ENCODE data around the gene ZNF287.

Gene ZNF287

DNA sequence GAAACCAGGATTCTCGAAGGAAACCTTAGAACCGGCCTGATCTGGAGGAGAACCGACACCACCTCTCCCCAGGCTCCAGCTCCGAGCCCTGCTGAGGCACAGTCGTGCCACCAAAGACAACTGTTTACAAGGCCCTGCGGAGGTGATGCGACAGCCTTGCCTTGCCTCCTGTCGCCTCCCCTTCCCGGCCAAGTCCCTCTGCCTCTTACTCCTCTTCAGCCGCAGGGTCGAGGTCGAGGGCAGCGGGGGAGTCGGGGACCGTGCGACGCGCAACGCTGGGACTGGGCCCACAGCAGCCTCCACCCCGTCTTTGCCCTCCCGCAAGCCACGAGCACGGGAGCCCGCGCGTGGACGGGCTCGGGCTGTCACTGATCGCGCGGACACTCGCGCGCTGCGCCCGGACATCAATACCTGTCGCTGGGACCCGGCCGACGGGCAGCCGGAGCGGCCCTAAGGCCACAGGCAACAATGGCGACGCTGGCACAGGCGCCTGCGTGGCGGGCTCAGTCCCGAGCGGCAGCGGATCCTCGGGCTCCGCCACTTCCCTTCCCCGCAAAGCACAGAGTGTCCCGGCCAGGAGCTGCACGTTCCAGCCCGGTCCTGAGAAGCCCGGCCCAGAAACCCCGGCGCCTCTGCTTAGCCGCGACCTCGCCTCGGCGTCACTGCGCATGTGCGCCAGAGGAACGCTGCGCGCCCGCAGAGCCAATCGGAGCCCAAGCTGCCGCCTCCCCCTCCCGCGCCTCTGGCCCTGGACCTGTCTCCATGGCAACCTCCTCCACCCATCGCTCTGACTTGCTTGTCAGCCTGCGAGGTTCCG is at the start of gene ZNF287:
ZNF287 (minus strand) TSS at position 664 of the 817 bp plus-strand sequence. CDS start 1,473 bp downstream, outside the sequence.
- peaks cover under 1% of the 10 kb centered on the region; the same call in 1 of the 2 replicates for H3K36me3 ChIP-seq (ENCODE audit: insufficient read depth, low read length)
- TF ChIP-seq POLR2AphosphoS5 (IDR thresholded peaks at IDR 0.05; ENCODE audit: borderline replicate concordance, low read depth, low read length) (peak; percentile 48; the same call in 1 of the 2 replicates), FOXP2 (optimal IDR thresholded peaks at IDR 0.05; ENCODE audit: control extremely low read depth, extremely low read length, insufficient read depth) (no peak)
- no peak within 1 kb of the TSS for H3K27ac ChIP-seq
- peak within 1 kb of the TSS; percentile 13 for H3K9ac ChIP-seq (ENCODE audit: insufficient read length)
- peak within 1 kb of the TSS; percentile 87 for H3K4me3 ChIP-seq
- H3K9me3 ChIP-seq (ENCODE audit: low read depth, low read length): no peaks in the 10 kb centered on the region
- DNase-seq (ENCODE audit: low read depth, low spot score): no peak

DNA sequence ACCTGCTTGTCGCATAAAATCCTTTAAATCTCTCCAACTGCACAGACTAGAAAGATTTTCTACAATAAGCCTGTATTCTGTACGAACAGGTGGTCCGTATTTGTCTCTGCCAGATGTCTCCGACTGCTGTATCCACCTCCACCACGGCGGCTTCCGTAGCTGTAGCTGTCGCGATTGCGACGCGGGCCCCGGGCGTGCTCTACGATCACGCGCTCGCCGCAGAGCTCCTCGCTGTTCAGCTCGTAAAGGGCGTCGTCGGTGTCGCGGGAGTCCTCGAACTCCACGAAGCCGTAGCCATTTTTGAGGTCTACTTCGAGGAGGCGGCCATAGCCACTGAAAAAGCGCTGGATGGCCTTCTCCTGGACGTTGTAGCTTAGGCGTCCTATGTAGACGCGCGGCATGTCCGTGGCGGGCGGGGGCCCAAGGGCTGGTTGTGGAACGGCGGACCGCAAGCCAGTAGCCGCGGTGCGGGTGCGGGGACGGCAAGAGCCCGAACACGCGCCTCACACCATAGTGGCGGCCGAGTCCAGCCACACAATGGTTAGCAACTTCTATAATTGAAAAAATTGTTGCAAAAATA is 48.6 kb upstream of the ZNF287 start:
- no peak overlapping the region for H3K9ac ChIP-seq (ENCODE audit: insufficient read length)
- TF ChIP-seq EZH2 (IDR thresholded peaks at IDR 0.05) (no peak), FOXP2 (optimal IDR thresholded peaks at IDR 0.05; ENCODE audit: control extremely low read depth, extremely low read length, insufficient read depth) (no peak), POLR2AphosphoS5 (IDR thresholded peaks at IDR 0.05; ENCODE audit: borderline replicate concordance, low read depth, low read length) (no peak)
- peaks cover 3% of the 10 kb centered on the region; the same call in 1 of the 2 replicates for H3K9me3 ChIP-seq (ENCODE audit: low read depth, low read length)
- H3K4me3 ChIP-seq: no peak overlapping the region
- H3K36me3 ChIP-seq (ENCODE audit: insufficient read depth, low read length): no peaks in the 10 kb centered on the region
- H3K27ac ChIP-seq: no peak overlapping the region
- no peak for DNase-seq (ENCODE audit: low read depth, low spot score)

DNA sequence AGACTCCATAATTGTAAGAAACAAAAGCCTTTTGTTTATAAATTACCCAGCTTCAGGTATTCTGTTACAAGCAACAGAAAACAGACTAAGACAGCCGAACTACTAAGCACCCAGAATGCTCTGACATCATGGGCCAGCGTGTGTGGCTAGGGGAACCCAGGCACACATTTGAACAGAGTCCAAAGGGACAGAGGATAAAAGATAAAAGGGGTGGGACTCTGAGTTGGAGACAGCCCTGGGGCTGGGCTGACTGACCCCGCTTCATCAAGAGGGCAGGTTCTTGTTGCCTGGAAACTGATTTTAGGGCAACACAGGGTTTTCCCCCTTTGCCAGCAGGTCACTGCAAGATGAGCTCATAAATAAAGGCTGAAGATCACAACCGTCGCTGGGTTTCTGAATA is 30.5 kb upstream of the ZNF287 start:
- Histone ChIP-seq H3K9me3 (ENCODE audit: low read depth, low read length) (no peaks in the 10 kb centered on the region), H3K4me3 (no peak overlapping the region), H3K36me3 (ENCODE audit: insufficient read depth, low read length) (no peaks in the 10 kb centered on the region), H3K27ac (no peak overlapping the region), H3K9ac (ENCODE audit: insufficient read length) (no peak overlapping the region)
- TF ChIP-seq FOXP2 (optimal IDR thresholded peaks at IDR 0.05; ENCODE audit: control extremely low read depth, extremely low read length, insufficient read depth): no peak
- TF ChIP-seq EZH2 (IDR thresholded peaks at IDR 0.05): no peak
- no peak for TF ChIP-seq POLR2AphosphoS5 (IDR thresholded peaks at IDR 0.05; ENCODE audit: borderline replicate concordance, low read depth, low read length)
- DNase-seq (ENCODE audit: low read depth, low spot score): no peak

DNA sequence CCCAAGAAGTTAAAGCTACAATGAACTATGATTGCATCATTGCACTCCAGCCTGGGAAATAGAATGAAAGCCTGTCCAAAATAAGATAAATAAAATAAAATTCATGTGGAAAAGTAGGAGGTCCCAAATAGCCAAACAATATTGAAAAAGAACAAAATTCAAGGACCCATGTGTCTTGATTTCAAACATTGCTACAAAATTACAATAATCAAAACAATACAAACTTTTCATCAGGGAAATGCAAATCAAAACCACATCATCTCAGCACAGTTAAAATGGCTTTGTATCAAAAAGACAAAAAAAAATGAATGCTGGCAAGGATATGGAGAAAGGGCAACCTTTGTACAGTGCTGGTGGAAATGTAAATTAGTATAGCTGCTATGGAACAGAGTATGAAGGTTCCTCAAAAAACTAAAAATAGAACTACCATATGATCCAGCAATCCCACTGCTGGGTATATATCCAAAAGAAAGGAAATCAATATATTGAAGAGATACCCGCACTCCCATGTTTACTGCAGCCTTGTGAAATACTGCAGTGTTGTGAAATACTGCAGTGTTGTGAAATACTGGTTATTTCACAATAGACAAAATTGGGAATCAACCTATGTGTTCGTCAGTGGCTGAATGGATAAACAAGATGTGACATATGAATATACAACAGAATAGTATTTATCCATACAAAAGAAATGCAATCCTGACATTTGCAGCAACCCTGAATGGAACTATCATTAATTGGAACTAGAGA is 24.5 kb upstream of the ZNF287 start:
- no peak for TF ChIP-seq EZH2 (IDR thresholded peaks at IDR 0.05)
- TF ChIP-seq FOXP2 (optimal IDR thresholded peaks at IDR 0.05; ENCODE audit: control extremely low read depth, extremely low read length, insufficient read depth): no peak
- TF ChIP-seq POLR2AphosphoS5 (IDR thresholded peaks at IDR 0.05; ENCODE audit: borderline replicate concordance, low read depth, low read length): no peak
- Histone ChIP-seq H3K9me3 (ENCODE audit: low read depth, low read length) (no peaks in the 10 kb centered on the region), H3K27ac (no peak overlapping the region), H3K36me3 (ENCODE audit: insufficient read depth, low read length) (no peaks in the 10 kb centered on the region), H3K4me3 (no peak overlapping the region), H3K9ac (ENCODE audit: insufficient read length) (no peak overlapping the region)
- no peak for DNase-seq (ENCODE audit: low read depth, low spot score)

DNA sequence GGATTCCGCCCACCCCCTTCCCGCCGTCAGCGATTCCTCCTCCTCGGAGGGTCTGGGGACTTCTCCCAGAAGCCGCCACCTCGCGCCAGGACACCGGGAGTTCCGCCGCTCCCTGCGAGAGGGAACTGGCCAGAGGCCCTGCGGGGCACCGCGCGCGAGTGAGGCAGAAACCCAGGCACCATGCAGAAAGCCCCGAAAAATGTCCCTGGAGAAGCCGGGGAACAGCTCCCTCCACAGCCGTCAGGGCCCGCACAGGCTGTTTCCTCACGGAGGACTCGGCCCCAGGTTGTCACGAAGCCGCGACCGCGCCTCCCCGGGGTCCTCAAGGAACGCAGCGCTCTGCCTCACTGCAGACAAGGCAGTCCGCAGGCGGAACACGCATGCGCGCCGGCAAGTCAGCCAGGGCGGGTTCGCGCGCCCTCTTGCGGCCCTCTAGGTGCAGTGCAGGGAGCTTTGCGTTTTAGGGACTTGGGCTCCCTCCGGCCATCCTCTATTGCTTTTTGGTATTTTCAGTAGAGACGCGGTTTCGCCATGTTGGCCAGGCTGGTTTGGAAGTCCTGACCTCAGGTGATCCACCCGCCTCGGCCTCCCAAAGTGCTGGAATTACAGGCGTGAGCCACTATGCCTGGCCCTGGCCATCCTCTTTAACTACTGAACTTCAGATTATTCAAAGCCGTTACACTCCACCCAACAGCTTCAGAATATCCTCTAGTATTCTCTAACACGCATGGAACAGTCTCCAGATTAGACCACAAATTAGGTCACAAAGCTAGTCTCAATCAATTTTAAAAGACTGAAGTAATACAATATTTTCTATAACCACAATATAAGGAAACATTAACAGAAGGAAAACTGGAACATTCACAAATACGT is 20.3 kb upstream of the ZNF287 start:
- Histone ChIP-seq H3K9ac (ENCODE audit: insufficient read length) (peak overlapping the region; percentile 66), H3K4me3 (peak overlapping the region; percentile 81), H3K27ac (no peak overlapping the region), H3K9me3 (ENCODE audit: low read depth, low read length) (no peaks in the 10 kb centered on the region), H3K36me3 (ENCODE audit: insufficient read depth, low read length) (no peaks in the 10 kb centered on the region)
- TF ChIP-seq EZH2 (IDR thresholded peaks at IDR 0.05): no peak
- no peak for TF ChIP-seq FOXP2 (optimal IDR thresholded peaks at IDR 0.05; ENCODE audit: control extremely low read depth, extremely low read length, insufficient read depth)
- no peak; the same call in 1 of the 2 replicates for TF ChIP-seq POLR2AphosphoS5 (IDR thresholded peaks at IDR 0.05; ENCODE audit: borderline replicate concordance, low read depth, low read length)
- no peak for DNase-seq (ENCODE audit: low read depth, low spot score)

DNA sequence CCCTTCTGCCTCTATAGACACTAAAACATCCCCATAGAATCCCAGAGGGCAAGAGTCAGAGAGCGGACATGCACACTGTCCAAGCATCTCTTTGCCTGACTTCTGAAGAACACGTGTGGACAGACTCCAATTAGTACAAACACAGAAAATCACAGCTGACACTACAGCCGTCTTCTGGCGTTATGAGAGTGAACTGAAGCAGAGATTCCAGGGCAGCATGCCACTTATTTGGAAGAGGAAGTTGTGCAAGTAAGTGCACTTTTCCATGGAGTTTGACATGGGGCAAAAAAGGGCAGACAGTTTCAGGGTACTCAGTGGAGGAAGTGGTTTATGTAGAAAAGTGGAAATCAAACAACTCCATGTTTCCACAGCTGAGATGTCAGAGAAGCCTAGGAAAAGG is 16.8 kb upstream of the ZNF287 start:
- Histone ChIP-seq H3K9ac (ENCODE audit: insufficient read length) (no peak overlapping the region), H3K36me3 (ENCODE audit: insufficient read depth, low read length) (no peaks in the 10 kb centered on the region), H3K9me3 (ENCODE audit: low read depth, low read length) (no peaks in the 10 kb centered on the region), H3K27ac (no peak overlapping the region), H3K4me3 (no peak overlapping the region)
- DNase-seq (ENCODE audit: low read depth, low spot score): no peak
- no peak for TF ChIP-seq EZH2 (IDR thresholded peaks at IDR 0.05)
- no peak for TF ChIP-seq FOXP2 (optimal IDR thresholded peaks at IDR 0.05; ENCODE audit: control extremely low read depth, extremely low read length, insufficient read depth)
- no peak for TF ChIP-seq POLR2AphosphoS5 (IDR thresholded peaks at IDR 0.05; ENCODE audit: borderline replicate concordance, low read depth, low read length)

DNA sequence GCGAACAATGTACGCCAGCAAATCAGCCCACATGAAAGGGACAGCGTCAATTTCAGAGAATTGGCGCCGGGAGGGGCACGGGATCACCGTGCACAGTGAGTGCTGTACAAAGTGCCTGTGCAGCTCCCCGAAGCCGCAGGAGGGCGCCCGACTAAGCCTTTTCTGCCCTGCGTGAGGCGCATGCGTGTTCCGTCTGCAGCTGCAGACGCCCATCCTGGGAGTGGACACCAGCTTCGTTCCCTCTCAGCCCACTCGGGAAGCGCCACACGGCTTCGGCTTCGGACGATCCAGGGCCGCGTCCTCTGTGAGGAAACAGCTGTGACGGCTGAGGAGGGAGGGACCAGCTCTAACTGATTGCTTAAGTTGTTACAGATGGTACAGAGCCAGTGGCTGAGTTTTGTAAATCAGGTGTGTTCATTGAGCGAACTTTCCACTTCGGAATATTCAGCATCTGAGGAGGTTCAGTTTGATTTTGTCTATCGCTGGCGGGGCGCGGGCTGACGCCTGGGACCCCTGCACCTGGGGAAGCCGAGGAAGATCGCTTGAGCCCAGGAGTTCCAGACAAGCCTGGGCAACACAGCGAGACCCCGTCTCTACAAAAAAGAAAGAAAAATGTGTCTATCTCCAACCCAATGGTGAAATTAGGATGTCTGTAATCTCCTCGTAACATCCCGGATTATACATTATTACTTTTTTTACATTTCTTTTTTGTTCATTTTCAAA is 15.4 kb upstream of the ZNF287 start:
- Histone ChIP-seq H3K36me3 (ENCODE audit: insufficient read depth, low read length) (no peaks in the 10 kb centered on the region), H3K27ac (no peak overlapping the region), H3K9ac (ENCODE audit: insufficient read length) (no peak overlapping the region), H3K9me3 (ENCODE audit: low read depth, low read length) (no peaks in the 10 kb centered on the region), H3K4me3 (peak overlapping the region; percentile 71)
- no peak for TF ChIP-seq EZH2 (IDR thresholded peaks at IDR 0.05)
- peak; percentile 62; the same call in 1 of the 2 replicates for TF ChIP-seq POLR2AphosphoS5 (IDR thresholded peaks at IDR 0.05; ENCODE audit: borderline replicate concordance, low read depth, low read length)
- no peak for DNase-seq (ENCODE audit: low read depth, low spot score)

Data from SK-N-MC (cell line).